Left ventricle myocardium inferior (tissue), 1 donor: ENCODE measurements around the gene CHKB. TPM values are rescaled to one million over a fixed set of nuclear protein-coding genes. Genes with fewer than 3 reads are reported as not detected.

ENCODE experiments used
- DNase-seq: peaks from one replicate; pipeline ENCODE4 v3.0.0-alpha.2; 2020
- H3K27ac ChIP-seq: fragments of 200-600 bp; replicated peaks from 2 replicates; pipeline ENCODE4 v1.8.0; 2021
- H3K27me3 ChIP-seq: fragments of 200-600 bp; 2 replicates; pipeline ENCODE4 v1.8.0; 2021; ENCODE audit warnings: low read depth
- H3K36me3 ChIP-seq: fragments of 200-600 bp; 2 replicates; pipeline ENCODE4 v1.8.0; 2021
- H3K4me1 ChIP-seq: fragments of 200-600 bp; 2 replicates; pipeline ENCODE4 v1.8.0; 2021
- H3K4me3 ChIP-seq: fragments of 200-600 bp; 2 replicates; pipeline ENCODE4 v1.8.0; 2021; ENCODE audit warnings: mild to moderate bottlenecking, moderate library complexity
- H3K9me3 ChIP-seq: fragments of 200-600 bp; replicated peaks from 2 replicates; pipeline ENCODE4 v1.8.0; 2021
- intact Hi-C: fragments of 100-400 bp; cut with micrococcal nuclease; formaldehyde crosslinking; loops from one replicate; pipeline ENCODE4 v1.11.0; 2022
- total RNA-seq: library from RNA; stranded (reverse); fragmentation: NEBNext Ultra II Directional; extraction: Animal tissue kit (Norgen Biotek cat#: 25700); gene quantifications from one replicate; pipeline ENCODE4 v1.2.1, GENCODE V29; 2021
- TF ChIP-seq, protein P1 (sequence below): fragments of 200-600 bp; IDR thresholded peaks from 2 replicates; pipeline ENCODE4 v1.8.0; 2021; ENCODE audit warnings: antibody characterized with exemption, mild to moderate bottlenecking, borderline replicate concordance
- donor health status: DM: no; HTN: yes; CAD: no; lungs with severe emphysema.

Gene CHKB
- total RNA-seq, 1 donor from 2014 or later = 36.0 TPM

DNA sequence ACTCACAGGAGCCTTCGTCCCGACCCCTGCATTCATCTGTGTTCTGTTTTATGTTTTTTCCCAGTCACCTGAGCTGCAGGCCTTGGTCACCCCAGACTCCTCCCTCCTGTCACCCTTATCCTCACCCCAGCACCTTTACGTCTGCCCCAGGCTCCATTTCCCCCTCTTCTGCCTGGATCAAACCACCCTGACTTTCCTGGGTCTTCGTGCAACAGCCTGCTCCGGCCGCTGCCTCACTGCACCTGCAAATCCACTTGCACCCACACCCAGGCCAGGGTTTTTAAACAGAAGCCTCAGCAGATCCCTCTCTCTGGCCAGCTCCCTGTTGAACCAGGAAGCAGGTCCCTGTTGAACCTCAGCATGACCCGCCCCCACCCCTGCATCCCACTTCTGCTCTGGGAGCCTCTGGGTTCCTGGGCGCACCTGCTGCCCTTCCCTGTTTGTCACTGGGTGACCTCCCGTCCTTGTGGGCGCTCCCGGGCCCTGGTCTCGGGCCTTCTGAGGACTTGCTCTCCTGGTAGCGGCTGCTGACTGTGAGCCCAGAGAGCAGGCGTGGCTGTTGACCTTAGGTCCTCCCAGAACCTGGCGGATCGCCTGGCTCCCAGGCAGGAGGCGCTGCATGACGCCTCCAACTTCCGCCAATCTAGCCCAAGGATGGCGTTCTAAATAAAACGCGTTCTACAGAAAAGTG lies 30.8 kb upstream of the CHKB start:
- intact Hi-C loops = no loop called here
- Histone ChIP-seq H3K4me3 (peak overlapping the region; percentile 14), H3K9me3 (no peaks in the 10 kb centered on the region), H3K4me1 (peaks cover 8% of the 10 kb centered on the region), H3K36me3 (no peaks in the 10 kb centered on the region), H3K27ac (peak overlapping the region; percentile 69), H3K27me3 (peaks cover 42% of the 10 kb centered on the region)
- TF ChIP-seq, protein P1, sequence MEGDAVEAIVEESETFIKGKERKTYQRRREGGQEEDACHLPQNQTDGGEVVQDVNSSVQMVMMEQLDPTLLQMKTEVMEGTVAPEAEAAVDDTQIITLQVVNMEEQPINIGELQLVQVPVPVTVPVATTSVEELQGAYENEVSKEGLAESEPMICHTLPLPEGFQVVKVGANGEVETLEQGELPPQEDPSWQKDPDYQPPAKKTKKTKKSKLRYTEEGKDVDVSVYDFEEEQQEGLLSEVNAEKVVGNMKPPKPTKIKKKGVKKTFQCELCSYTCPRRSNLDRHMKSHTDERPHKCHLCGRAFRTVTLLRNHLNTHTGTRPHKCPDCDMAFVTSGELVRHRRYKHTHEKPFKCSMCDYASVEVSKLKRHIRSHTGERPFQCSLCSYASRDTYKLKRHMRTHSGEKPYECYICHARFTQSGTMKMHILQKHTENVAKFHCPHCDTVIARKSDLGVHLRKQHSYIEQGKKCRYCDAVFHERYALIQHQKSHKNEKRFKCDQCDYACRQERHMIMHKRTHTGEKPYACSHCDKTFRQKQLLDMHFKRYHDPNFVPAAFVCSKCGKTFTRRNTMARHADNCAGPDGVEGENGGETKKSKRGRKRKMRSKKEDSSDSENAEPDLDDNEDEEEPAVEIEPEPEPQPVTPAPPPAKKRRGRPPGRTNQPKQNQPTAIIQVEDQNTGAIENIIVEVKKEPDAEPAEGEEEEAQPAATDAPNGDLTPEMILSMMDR = peak; percentile 12
- DNase-seq = peak; percentile 59

DNA sequence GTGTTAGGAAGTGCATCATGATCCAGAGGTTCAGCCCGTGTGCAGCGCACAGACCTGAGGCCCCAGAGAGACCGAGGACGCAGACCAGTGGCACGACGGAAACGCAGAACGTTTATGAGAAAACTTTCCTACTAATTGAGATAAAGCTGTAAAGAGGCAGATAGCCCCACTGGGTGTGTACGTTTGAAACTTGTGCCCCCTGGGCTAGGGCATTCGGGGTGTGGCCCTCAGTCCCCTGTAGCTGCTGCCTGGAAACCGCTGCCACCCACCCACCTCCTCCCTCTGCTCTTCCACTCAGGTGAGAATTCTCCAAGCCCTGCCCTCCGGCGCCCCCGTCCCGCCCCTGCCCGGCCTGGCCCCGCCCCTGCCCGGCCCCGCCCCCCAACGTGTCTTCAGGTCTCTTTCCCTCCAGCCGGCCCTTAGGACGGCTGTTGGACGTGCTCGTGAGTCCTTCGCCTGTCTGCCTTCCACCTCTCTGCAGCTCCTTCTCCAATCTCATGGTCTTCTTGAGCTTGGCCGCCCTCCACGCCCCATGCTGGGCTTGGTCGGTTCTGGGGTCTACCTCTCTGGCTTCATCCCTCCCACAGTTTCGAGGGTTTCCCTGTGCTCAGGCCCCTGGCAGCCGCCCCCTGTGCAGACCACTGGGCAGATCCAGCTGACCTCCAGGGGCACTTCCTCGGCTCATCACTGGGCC lies 30.0 kb upstream of the CHKB start:
- peaks cover 47% of the 10 kb centered on the region for H3K27me3 ChIP-seq

DNA sequence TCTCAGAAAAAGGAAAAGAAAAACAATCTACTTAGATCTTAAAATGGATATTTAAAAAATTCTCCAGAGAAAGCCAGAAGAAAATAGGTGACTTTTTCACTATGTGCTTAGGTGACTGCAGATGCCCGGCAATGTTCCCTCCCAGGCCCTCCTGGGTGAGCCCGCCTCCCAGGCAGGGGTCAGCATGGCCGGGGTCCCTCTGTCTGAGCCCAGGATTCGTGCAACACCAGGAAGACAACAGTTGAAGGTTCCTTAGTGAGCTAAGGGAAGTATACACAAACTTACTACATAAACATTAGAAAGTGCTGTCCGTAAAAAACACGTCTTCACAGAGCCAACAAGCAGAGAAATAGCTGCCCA lies 29.5 kb upstream of the CHKB start:
- intact Hi-C loops = no loop called here
- TF ChIP-seq, protein P1 = no peak

More for the DNA sequence above, 30.0 kb upstream of the CHKB start:
- intact Hi-C loops = no loop called here
- peaks cover 8% of the 10 kb centered on the region for H3K4me1 ChIP-seq
- H3K27ac ChIP-seq = peak overlapping the region; percentile 69
- no peaks in the 10 kb centered on the region for H3K9me3 ChIP-seq
- H3K4me3 ChIP-seq = no peak overlapping the region
- DNase-seq = no peak
- H3K36me3 ChIP-seq = no peaks in the 10 kb centered on the region
- TF ChIP-seq, protein P1 = no peak

DNA sequence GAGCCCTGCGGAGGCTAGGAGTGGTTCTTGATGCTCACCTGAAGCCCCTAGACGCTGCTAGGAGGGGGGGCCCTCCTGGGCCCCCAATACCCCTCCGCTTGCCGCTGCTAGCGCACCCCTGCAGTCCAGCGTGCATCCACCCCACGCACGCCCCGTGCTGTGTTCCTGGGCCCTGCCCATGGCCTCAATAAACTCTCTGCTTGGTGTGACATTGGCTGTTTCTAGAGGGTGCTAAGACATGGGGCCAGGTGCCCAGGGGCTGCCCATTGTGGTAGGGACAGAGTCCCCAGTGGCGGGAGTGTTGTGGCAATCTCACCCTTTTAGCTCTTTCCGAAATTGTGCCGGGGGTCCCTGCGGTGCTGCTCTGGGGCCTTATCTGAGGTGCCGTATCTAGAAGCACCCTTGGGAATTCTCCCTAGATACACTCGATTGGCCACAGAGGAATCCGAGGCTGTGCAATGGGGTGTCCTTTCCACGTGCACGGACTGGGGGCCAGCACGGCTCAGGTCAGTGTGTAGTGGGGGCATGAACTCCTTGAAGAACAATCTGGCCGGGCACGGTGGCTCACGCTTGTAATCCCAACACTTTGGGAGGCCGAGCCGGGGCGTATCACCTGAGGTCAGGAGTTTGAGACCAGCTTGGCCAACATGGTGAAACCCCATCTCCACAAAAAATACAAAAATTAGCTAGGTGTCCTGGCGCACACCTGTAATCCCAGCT lies 28.9 kb upstream of the CHKB start:
- intact Hi-C loops = no loop called here

More for the DNA sequence above, 29.5 kb upstream of the CHKB start:
- Histone ChIP-seq H3K27ac (no peak overlapping the region), H3K36me3 (no peaks in the 10 kb centered on the region), H3K4me1 (peaks cover 8% of the 10 kb centered on the region), H3K4me3 (no peak overlapping the region), H3K9me3 (no peaks in the 10 kb centered on the region), H3K27me3 (peaks cover 52% of the 10 kb centered on the region)
- no peak for DNase-seq

DNA sequence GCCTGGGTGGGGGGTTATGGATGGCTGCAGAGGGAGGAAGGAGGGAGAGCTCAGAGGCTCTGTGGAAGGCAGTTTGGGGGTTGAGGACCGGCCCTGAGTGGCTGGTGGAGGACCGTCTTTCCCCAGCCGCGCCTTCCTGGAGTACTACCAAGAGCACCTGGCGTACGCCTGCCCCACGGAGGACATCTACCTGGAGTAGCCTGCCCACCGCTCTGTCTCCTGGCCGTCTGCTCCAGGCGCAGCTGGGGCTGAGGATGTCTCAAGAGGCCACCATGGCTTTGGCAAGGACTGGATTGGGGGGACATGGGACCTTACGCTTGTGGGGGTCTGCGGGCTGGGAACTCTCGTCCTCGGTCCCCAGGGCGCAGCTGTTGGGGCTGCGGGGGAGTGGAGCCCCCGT lies 27.9 kb upstream of the CHKB start:
- Histone ChIP-seq H3K36me3 (no peaks in the 10 kb centered on the region), H3K4me3 (no peak overlapping the region), H3K9me3 (no peaks in the 10 kb centered on the region), H3K4me1 (peaks cover 8% of the 10 kb centered on the region), H3K27ac (no peak overlapping the region), H3K27me3 (peaks cover 68% of the 10 kb centered on the region)
- TF ChIP-seq, protein P1 = no peak
- intact Hi-C loops = no loop called here
- no peak for DNase-seq

More for the DNA sequence above, 28.9 kb upstream of the CHKB start:
- Histone ChIP-seq H3K4me3 (no peak overlapping the region), H3K9me3 (no peaks in the 10 kb centered on the region), H3K27ac (no peak overlapping the region), H3K4me1 (peaks cover 8% of the 10 kb centered on the region), H3K27me3 (peaks cover 59% of the 10 kb centered on the region), H3K36me3 (no peaks in the 10 kb centered on the region)
- TF ChIP-seq, protein P1 = no peak
- no peak for DNase-seq
